ENCODE measurements around the gene DPF3.

DPF3 gene

GRCh38 chr14:72722201-72722785 is 171.6 kb downstream of the DPF3 start:
- in situ Hi-C loops (cut with HindIII; ENCODE audit: low sequenced_read_pairs), result no loop called here

- in situ Hi-C loops (cut with HindIII; ENCODE audit: low sequenced_read_pairs), result no loop called here
These were observed 172.8 kb downstream of the DPF3 start for GRCh38 chr14:72721083-72721482.

- in situ Hi-C loops (cut with HindIII; ENCODE audit: low sequenced_read_pairs), result no loop called here
These were observed 176.7 kb downstream of the DPF3 start for GRCh38 chr14:72717220-72717619.

GRCh38 chr14:72716476-72716875 is 177.4 kb downstream of the DPF3 start:
- in situ Hi-C loops (cut with HindIII; ENCODE audit: low sequenced_read_pairs), result no loop called here

GRCh38 chr14:72715850-72716228 is 178.1 kb downstream of the DPF3 start:
- in situ Hi-C loops (cut with HindIII; ENCODE audit: low sequenced_read_pairs), result no loop called here

- in situ Hi-C loops (cut with HindIII; ENCODE audit: low sequenced_read_pairs), result no loop called here
These were observed 178.6 kb downstream of the DPF3 start for GRCh38 chr14:72715215-72715849.

GRCh38 chr14:72714871-72715214 is 179.1 kb downstream of the DPF3 start:
- in situ Hi-C loops (cut with HindIII; ENCODE audit: low sequenced_read_pairs), result no loop called here

GRCh38 chr14:72714094-72714493 is 179.8 kb downstream of the DPF3 start:
- in situ Hi-C loops (cut with HindIII; ENCODE audit: low sequenced_read_pairs), result no loop called here

- in situ Hi-C loops (cut with HindIII; ENCODE audit: low sequenced_read_pairs), result no loop called here
These were observed 182.0 kb downstream of the DPF3 start for GRCh38 chr14:72711936-72712335.

- in situ Hi-C loops (cut with HindIII; ENCODE audit: low sequenced_read_pairs), result no loop called here
These were observed 183.8 kb downstream of the DPF3 start for GRCh38 chr14:72709916-72710611.

- in situ Hi-C loops (cut with HindIII; ENCODE audit: low sequenced_read_pairs), result no loop called here
These were observed 185.0 kb downstream of the DPF3 start for GRCh38 chr14:72708708-72709475.

GRCh38 chr14:72708222-72708621 is 185.7 kb downstream of the DPF3 start:
- in situ Hi-C loops (cut with HindIII; ENCODE audit: low sequenced_read_pairs), result no loop called here

GRCh38 chr14:72706485-72706884 is 187.4 kb downstream of the DPF3 start:
- in situ Hi-C loops (cut with HindIII; ENCODE audit: low sequenced_read_pairs), result no loop called here

- in situ Hi-C loops (cut with HindIII; ENCODE audit: low sequenced_read_pairs), result no loop called here
These were observed 189.4 kb downstream of the DPF3 start for GRCh38 chr14:72704502-72704901.

- in situ Hi-C loops (cut with HindIII; ENCODE audit: low sequenced_read_pairs), result no loop called here
These were observed 192.3 kb downstream of the DPF3 start for GRCh38 chr14:72701605-72702004.

- in situ Hi-C loops (cut with HindIII; ENCODE audit: low sequenced_read_pairs), result no loop called here
These were observed 192.7 kb downstream of the DPF3 start for GRCh38 chr14:72701237-72701565.

GRCh38 chr14:72700338-72701236 is 193.3 kb downstream of the DPF3 start:
- in situ Hi-C loops (cut with HindIII; ENCODE audit: low sequenced_read_pairs), result no loop called here

- in situ Hi-C loops (cut with HindIII; ENCODE audit: low sequenced_read_pairs), result no loop called here
These were observed 194.0 kb downstream of the DPF3 start for GRCh38 chr14:72699852-72700257.

- in situ Hi-C loops (cut with HindIII; ENCODE audit: low sequenced_read_pairs), result no loop called here
These were observed 194.5 kb downstream of the DPF3 start for GRCh38 chr14:72699443-72699842.

GRCh38 chr14:72692696-72693095 is 201.2 kb downstream of the DPF3 start:
- in situ Hi-C loops (cut with HindIII; ENCODE audit: low sequenced_read_pairs), result no loop called here

- in situ Hi-C loops (cut with HindIII; ENCODE audit: low sequenced_read_pairs), result no loop called here
These were observed 203.6 kb downstream of the DPF3 start for GRCh38 chr14:72690324-72690723.
